Measurements from ENCODE around the gene PROX1. TPM values are rescaled to one million over a fixed set of nuclear protein-coding genes. Genes with fewer than 3 reads are reported as not detected.

Gene PROX1
- total and polyA plus RNA-seq, 2 donors (not counting 1 experiment from before 2014, with no cell fraction given): 0.02 to 0.17 TPM

DNA sequence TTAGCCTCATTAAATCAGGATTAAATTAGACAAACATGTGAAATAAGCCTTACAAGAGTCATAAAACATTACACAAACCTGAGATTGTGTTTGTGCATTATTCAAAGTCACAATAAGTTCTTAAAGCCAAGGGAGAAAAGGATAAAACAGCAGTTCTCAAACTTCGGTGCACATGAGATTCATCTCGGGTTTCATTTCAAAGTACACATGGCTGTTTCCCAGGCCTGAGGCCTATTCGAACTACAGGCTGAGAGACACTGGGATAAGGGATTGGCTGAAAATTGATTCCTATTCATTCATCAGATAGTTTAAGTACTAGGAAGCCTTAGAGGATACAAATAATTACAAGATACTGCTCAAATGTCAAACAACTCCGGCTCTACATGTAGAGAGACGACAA lies 35.9 kb upstream of the PROX1 start:
- no peak overlapping the region for H3K4me3 ChIP-seq (replicated peaks in 1 of 4; ENCODE audit: control extremely low read depth in 1 of 4, insufficient read depth in 1 of 4, low read depth in 3 of 4, low read length in 4 of 4)
- H2AFZ ChIP-seq (ENCODE audit: low read length): no peak overlapping the region
- H3K27ac ChIP-seq (ENCODE audit: insufficient read depth, low read length): no peak overlapping the region
- H3K9ac ChIP-seq (ENCODE audit: insufficient read depth, low read length): no peak overlapping the region
- DNase-seq (ENCODE audit: low read depth in 2 of 2): no peak
- no peaks in the 10 kb centered on the region for H3K9me3 ChIP-seq (ENCODE audit: control insufficient read depth, insufficient read depth, low read depth, low read length)
- TF ChIP-seq EZH2 (IDR thresholded peaks at IDR 0.05; ENCODE audit: low read length, missing control alignments) (no peak), CTCF (conservative IDR thresholded peaks at IDR 0.05 in 1 of 2, IDR thresholded peaks at IDR 0.05 in 1 of 2; ENCODE audit: low read depth in 1 of 2, low read length in 2 of 2) (no peak)
- no peaks in the 10 kb centered on the region for H3K36me3 ChIP-seq (ENCODE audit: control insufficient read depth, insufficient read depth, low read length)
- no peaks in the 10 kb centered on the region for H3K79me2 ChIP-seq (ENCODE audit: control insufficient read depth, insufficient read depth, low read length)
- no peaks in the 10 kb centered on the region for H4K20me1 ChIP-seq (ENCODE audit: control insufficient read depth, extremely low read depth, insufficient read depth, low read length)
- H3K4me1 ChIP-seq (ENCODE audit: control insufficient read depth, extremely low read depth, insufficient read depth, low read length): no peaks in the 10 kb centered on the region
- H3K27me3 ChIP-seq (ENCODE audit: control insufficient read depth, insufficient read depth, low read length): no peaks in the 10 kb centered on the region
- no peak overlapping the region for H3K4me2 ChIP-seq (ENCODE audit: extremely low read depth, insufficient read depth, low read length)

- Histone ChIP-seq H2AFZ (ENCODE audit: low read length) (no peak overlapping the region), H3K9ac (ENCODE audit: insufficient read depth, low read length) (no peak overlapping the region), H3K9me3 (ENCODE audit: control insufficient read depth, insufficient read depth, low read depth, low read length) (no peaks in the 10 kb centered on the region), H3K27ac (ENCODE audit: insufficient read depth, low read length) (no peak overlapping the region), H3K4me2 (ENCODE audit: extremely low read depth, insufficient read depth, low read length) (no peak overlapping the region), H3K79me2 (ENCODE audit: control insufficient read depth, insufficient read depth, low read length) (no peaks in the 10 kb centered on the region), H3K36me3 (ENCODE audit: control insufficient read depth, insufficient read depth, low read length) (no peaks in the 10 kb centered on the region), H3K4me3 (replicated peaks in 1 of 4; ENCODE audit: control extremely low read depth in 1 of 4, insufficient read depth in 1 of 4, low read depth in 3 of 4, low read length in 4 of 4) (no peak overlapping the region), H4K20me1 (ENCODE audit: control insufficient read depth, extremely low read depth, insufficient read depth, low read length) (no peaks in the 10 kb centered on the region), H3K27me3 (ENCODE audit: control insufficient read depth, insufficient read depth, low read length) (no peaks in the 10 kb centered on the region), H3K4me1 (ENCODE audit: control insufficient read depth, extremely low read depth, insufficient read depth, low read length) (no peaks in the 10 kb centered on the region)
- no peak for DNase-seq (ENCODE audit: low read depth in 2 of 2)
- no peak for TF ChIP-seq EZH2 (IDR thresholded peaks at IDR 0.05; ENCODE audit: low read length, missing control alignments)
- no peak for TF ChIP-seq CTCF (conservative IDR thresholded peaks at IDR 0.05 in 1 of 2, IDR thresholded peaks at IDR 0.05 in 1 of 2; ENCODE audit: low read depth in 1 of 2, low read length in 2 of 2)
Measured at GRCh38 chr1:213953806-213954205, 34.0 kb upstream of the PROX1 start.

DNA sequence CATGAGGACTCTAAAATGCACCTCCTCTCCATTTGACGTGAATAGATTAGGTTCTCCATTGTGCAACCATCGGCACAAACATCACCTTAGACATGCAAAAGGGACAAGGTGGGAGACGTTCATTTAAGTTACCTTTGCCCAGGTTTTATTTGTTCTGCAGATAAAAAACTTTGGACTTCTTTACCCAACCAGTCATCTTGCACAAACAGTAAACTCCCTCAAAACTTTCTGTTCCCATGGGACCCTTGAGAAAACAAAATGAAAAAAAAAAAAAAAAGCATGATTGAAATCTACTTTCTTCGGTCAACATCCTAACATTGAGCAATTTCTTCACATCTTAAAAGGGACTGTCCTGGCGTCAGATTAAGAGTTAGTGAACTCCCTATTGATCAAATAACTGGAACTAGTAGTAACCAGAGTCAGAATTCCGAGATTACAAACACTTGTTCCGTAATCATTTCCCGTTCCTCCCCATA lies 31.4 kb upstream of the PROX1 start:
- TF ChIP-seq CTCF (conservative IDR thresholded peaks at IDR 0.05 in 1 of 2, IDR thresholded peaks at IDR 0.05 in 1 of 2; ENCODE audit: low read depth in 1 of 2, low read length in 2 of 2): no peak
- no peak for TF ChIP-seq EZH2 (IDR thresholded peaks at IDR 0.05; ENCODE audit: low read length, missing control alignments)

More for the DNA sequence above, 31.4 kb upstream of the PROX1 start:
- no peak for DNase-seq (ENCODE audit: low read depth in 2 of 2)
- no peak overlapping the region for H3K9ac ChIP-seq (ENCODE audit: insufficient read depth, low read length)
- no peaks in the 10 kb centered on the region for H3K36me3 ChIP-seq (ENCODE audit: control insufficient read depth, insufficient read depth, low read length)
- no peaks in the 10 kb centered on the region for H3K9me3 ChIP-seq (ENCODE audit: control insufficient read depth, insufficient read depth, low read depth, low read length)
- H3K4me1 ChIP-seq (ENCODE audit: control insufficient read depth, extremely low read depth, insufficient read depth, low read length): no peaks in the 10 kb centered on the region
- H4K20me1 ChIP-seq (ENCODE audit: control insufficient read depth, extremely low read depth, insufficient read depth, low read length): no peaks in the 10 kb centered on the region
- H3K27me3 ChIP-seq (ENCODE audit: control insufficient read depth, insufficient read depth, low read length): no peaks in the 10 kb centered on the region
- H3K4me3 ChIP-seq (replicated peaks in 1 of 4; ENCODE audit: control extremely low read depth in 1 of 4, insufficient read depth in 1 of 4, low read depth in 3 of 4, low read length in 4 of 4): no peak overlapping the region
- no peak overlapping the region for H3K4me2 ChIP-seq (ENCODE audit: extremely low read depth, insufficient read depth, low read length)
- H3K79me2 ChIP-seq (ENCODE audit: control insufficient read depth, insufficient read depth, low read length): no peaks in the 10 kb centered on the region
- no peak overlapping the region for H3K27ac ChIP-seq (ENCODE audit: insufficient read depth, low read length)
- no peak overlapping the region for H2AFZ ChIP-seq (ENCODE audit: low read length)
